GM18519 (cell line): Measurements from ENCODE around the gene ITIH4.
A peak's percentile ranks its signal among the peaks of the same experiment; 100 is the strongest.

Experiments used
- ATAC-seq: cut with Tn5 transposase; IDR thresholded peaks from one replicate; pipeline ENCODE4 v1.9.1; 2021; ENCODE audit warnings: mild to moderate bottlenecking, moderate library complexity; ENCODE audit not compliant: unreplicated experiment, low FRiP score

ITIH4 gene

GRCh38 chr3:52773361-52774065 is 57.0 kb downstream of the ITIH4 start:
- ATAC-seq, result no peak

- ATAC-seq, result no peak
These were observed 58.8 kb downstream of the ITIH4 start for GRCh38 chr3:52771702-52772101.

GRCh38 chr3:52771334-52771681 is 59.2 kb downstream of the ITIH4 start:
- peak; percentile 4 for ATAC-seq

- ATAC-seq, result peak; percentile 73
These were observed 59.8 kb downstream of the ITIH4 start, which contains the start of gene NEK4 for GRCh38 chr3:52770496-52771333. Gene NEK4, minus strand, starts transcription at chr3:52770940. Its CDS starts 194 bp downstream, at chr3:52770746.

- ATAC-seq, result no peak
These were observed 60.6 kb downstream of the ITIH4 start for GRCh38 chr3:52769786-52770455.

GRCh38 chr3:52763466-52763865 is 67.0 kb downstream of the ITIH4 start:
- no peak for ATAC-seq
